Neural cell (in vitro differentiated cells): ENCODE results near the gene FAM227B. TPM values are rescaled to one million over a fixed set of nuclear protein-coding genes. Genes with fewer than 3 reads are reported as not detected.

Experiments
- H2AFZ ChIP-seq: fragments of 200-600, 300-800 bp; sonication (generic), shearing (Covaris generic); 2 replicates; pipeline ENCODE4 v1.6.0; 2014; ENCODE audit warnings: low read depth, mild to moderate bottlenecking, antibody characterized with exemption, low read length, moderate library complexity
- H3F3A ChIP-seq: fragments of 200-600 bp; shearing (Covaris generic); 2 replicates; pipeline ENCODE4 v1.6.1; 2016; ENCODE audit warnings: mild to moderate bottlenecking, moderate library complexity, mixed read lengths, antibody characterized with exemption, low read length; ENCODE audit not compliant: insufficient read depth, poor library complexity, severe bottlenecking
- H3K27ac ChIP-seq: fragments of 200-600, 300-800 bp; sonication (generic), shearing (Covaris generic); 2 replicates; pipeline ENCODE4 v1.5.1; 2014; ENCODE audit warnings: mild to moderate bottlenecking, low read length, moderate library complexity
- H3K27me3 ChIP-seq: fragments of 300-800, 200-600 bp; sonication (generic), shearing (Covaris generic); 2 replicates; pipeline ENCODE4 v1.6.0; 2014; ENCODE audit warnings: mild to moderate bottlenecking, low read depth, low read length, moderate library complexity; ENCODE audit not compliant: insufficient read depth
- H3K36me3 ChIP-seq: fragments of 300-800, 200-600 bp; sonication (generic), shearing (Covaris generic); 2 replicates; pipeline ENCODE4 v1.5.1; 2014; ENCODE audit warnings: mild to moderate bottlenecking, antibody characterized with exemption, low read length, moderate library complexity; ENCODE audit not compliant: insufficient read depth
- H3K4me2 ChIP-seq: fragments of 300-800, 200-600 bp; sonication (generic), shearing (Covaris generic); 2 replicates; pipeline ENCODE4 v1.6.0; 2014; ENCODE audit warnings: mild to moderate bottlenecking, low read length
- H3K4me3 ChIP-seq: fragments of 300-800, 200-600 bp; sonication (generic), shearing (Covaris generic); 2 replicates; pipeline ENCODE4 v1.5.1; 2014; ENCODE audit warnings: mild to moderate bottlenecking, low read length, moderate library complexity
- H3K79me2 ChIP-seq: fragments of 200-600 bp; shearing (Covaris generic); replicated peaks from 2 replicates; pipeline ENCODE4 v1.6.0; 2014; ENCODE audit warnings: mild to moderate bottlenecking, low read length, moderate library complexity; ENCODE audit not compliant: insufficient read depth
- H3K9ac ChIP-seq: fragments of 300-800, 200-600 bp; sonication (generic), shearing (Covaris generic); 2 replicates; pipeline ENCODE4 v1.6.1; 2016; ENCODE audit warnings: mild to moderate bottlenecking, low read length, mixed read lengths
- H3K9me2 ChIP-seq: fragments of 200-600 bp; shearing (Covaris generic); 2 replicates; pipeline ENCODE4 v1.6.1; 2016; ENCODE audit warnings: mild to moderate bottlenecking, low read length, mixed read lengths; ENCODE audit not compliant: insufficient read depth
- H3K9me3 ChIP-seq: fragments of 200-600, 300-800 bp; sonication (generic), shearing (Covaris generic); 2 replicates; pipeline ENCODE4 v1.6.1; 2016; ENCODE audit warnings: mild to moderate bottlenecking, mixed run types, low read length, moderate library complexity, mixed read lengths
- H4K20me1 ChIP-seq: fragments of 200-600 bp; shearing (Covaris generic); 2 replicates; pipeline ENCODE4 v1.6.1; 2016; ENCODE audit warnings: mild to moderate bottlenecking, mixed run types; ENCODE audit not compliant: insufficient read depth
- CTCF ChIP-seq: fragments of 450-650 bp; IDR thresholded peaks from 2 replicates; pipeline ENCODE4 v1.5.1; 2014; ENCODE audit warnings: antibody characterized with exemption, mild to moderate bottlenecking, moderate library complexity; ENCODE audit not compliant: poor library complexity, severe bottlenecking
- EP300 ChIP-seq: fragments of 450-650 bp; conservative IDR thresholded peaks from 2 replicates; pipeline ENCODE4 v1.6.1; 2014; ENCODE audit warnings: antibody characterized with exemption, mild to moderate bottlenecking, moderate library complexity; ENCODE audit not compliant: poor library complexity, severe bottlenecking
- EZH2 ChIP-seq: fragments of 200-600, 300-800 bp; shearing (Covaris generic), sonication (generic); IDR thresholded peaks from 2 replicates; pipeline ENCODE4 v1.6.1; 2014; ENCODE audit warnings: antibody characterized with exemption, low read length, borderline replicate concordance, mild to moderate bottlenecking; ENCODE audit not compliant: insufficient read depth, poor library complexity, severe bottlenecking
- MXI1 ChIP-seq: fragments of 450-650 bp; conservative IDR thresholded peaks from 2 replicates; pipeline ENCODE4 v1.6.1; 2014; ENCODE audit warnings: antibody characterized with exemption, mild to moderate bottlenecking; ENCODE audit not compliant: poor library complexity, severe bottlenecking
- POLR2AphosphoS5 ChIP-seq: IDR thresholded peaks from 2 replicates; pipeline ENCODE4 v1.6.1; 2012
- RAD21 ChIP-seq: fragments of 450-650 bp; conservative IDR thresholded peaks from 2 replicates; pipeline ENCODE4 v1.6.1; 2014; ENCODE audit warnings: antibody characterized with exemption, mild to moderate bottlenecking, moderate library complexity
- REST ChIP-seq: IDR thresholded peaks from 2 replicates; pipeline ENCODE4 v1.6.1; 2012; ENCODE audit warnings: borderline replicate concordance
- SMC3 ChIP-seq: fragments of 450-650 bp; conservative IDR thresholded peaks from 2 replicates; pipeline ENCODE4 v1.6.1; 2014; ENCODE audit warnings: antibody characterized with exemption, mild to moderate bottlenecking, moderate library complexity; ENCODE audit not compliant: poor library complexity
- TAF1 ChIP-seq: IDR thresholded peaks from 2 replicates; pipeline ENCODE4 v1.6.1; 2012; ENCODE audit warnings: low read depth
- polyA plus RNA-seq: library from polyadenylated mRNA; depleted of rRNA; stranded (reverse); fragments of >200 nt; gene quantifications from 2 replicates; pipeline ENCODE4 v1.2.3, GENCODE V29; 2014

FAM227B gene
- polyA plus RNA-seq, 1 donor from 2014 or later, result 0.88 TPM

- Histone ChIP-seq H3K79me2 (no peaks in the 10 kb centered on the region), H3K4me3 (no peak overlapping the region)
These were observed 60.6 kb downstream of the FAM227B start for GRCh38 chr15:49560045-49560444.

GRCh38 chr15:49558929-49559328 lies 61.7 kb downstream of the FAM227B start:
- Histone ChIP-seq H3K36me3 (no peaks in the 10 kb centered on the region), H3K9me2 (no peaks in the 10 kb centered on the region), H3K27me3 (no peaks in the 10 kb centered on the region), H3K9ac (no peak overlapping the region), H3F3A (no peaks in the 10 kb centered on the region), H3K4me2 (no peak overlapping the region), H3K9me3 (no peaks in the 10 kb centered on the region), H3K27ac (no peak overlapping the region), H3K79me2 (no peaks in the 10 kb centered on the region), H4K20me1 (no peaks in the 10 kb centered on the region), H3K4me3 (no peak overlapping the region), H2AFZ (no peak overlapping the region)
- TF ChIP-seq RAD21, result no peak
- no peak for TF ChIP-seq MXI1
- no peak for TF ChIP-seq POLR2AphosphoS5
- TF ChIP-seq CTCF, result no peak
- no peak for TF ChIP-seq TAF1
- TF ChIP-seq SMC3, result no peak
- no peak for TF ChIP-seq EZH2
- TF ChIP-seq EP300, result no peak

More at GRCh38 chr15:49560045-49560444, 60.6 kb downstream of the FAM227B start:
- H3K4me2 ChIP-seq, result no peak overlapping the region
- no peaks in the 10 kb centered on the region for H3K9me3 ChIP-seq
- TF ChIP-seq EP300 (no peak), MXI1 (no peak), EZH2 (no peak), TAF1 (no peak), REST (no peak), SMC3 (no peak), POLR2AphosphoS5 (no peak), RAD21 (no peak), CTCF (no peak)
- H3K27ac ChIP-seq, result no peak overlapping the region
- no peaks in the 10 kb centered on the region for H4K20me1 ChIP-seq
- no peak overlapping the region for H3K9ac ChIP-seq
- no peaks in the 10 kb centered on the region for H3K36me3 ChIP-seq
- H3K9me2 ChIP-seq, result no peaks in the 10 kb centered on the region
- H3F3A ChIP-seq, result no peaks in the 10 kb centered on the region
- no peak overlapping the region for H2AFZ ChIP-seq
- H3K27me3 ChIP-seq, result no peaks in the 10 kb centered on the region
